HG03442 (cell line): ENCODE measurements around the gene AGXT2.
"Not testable (repeated sequence)": the region's sequence is repeated elsewhere in the genome, so short reads cannot be mapped to it uniquely, and the experiment has no call there.

Source experiments
- ATAC-seq: cut with Tn5 transposase; IDR thresholded peaks from one replicate; pipeline ENCODE4 v1.9.1; 2021; ENCODE audit warnings: mild to moderate bottlenecking, moderate library complexity; ENCODE audit not compliant: unreplicated experiment

The AGXT2 gene

GRCh38 chr5:35015063-35015462, 32.7 kb downstream of the AGXT2 start:
- no peak for ATAC-seq

GRCh38 chr5:35012796-35013195, 35.0 kb downstream of the AGXT2 start:
- no peak for ATAC-seq

- no peak for ATAC-seq
Measured at GRCh38 chr5:35012365-35012764, 35.4 kb downstream of the AGXT2 start.

- no peak for ATAC-seq
Measured at GRCh38 chr5:35010676-35011075, 37.1 kb downstream of the AGXT2 start.

GRCh38 chr5:35009657-35010056, 38.1 kb downstream of the AGXT2 start:
- no peak for ATAC-seq

GRCh38 chr5:35009019-35009418, 38.7 kb downstream of the AGXT2 start:
- no peak for ATAC-seq

GRCh38 chr5:35004771-35005170, 43.0 kb downstream of the AGXT2 start:
- no peak for ATAC-seq

- ATAC-seq, result no peak
Measured at GRCh38 chr5:35004200-35004599, 43.5 kb downstream of the AGXT2 start.

GRCh38 chr5:35003018-35003957, 44.5 kb downstream of the AGXT2 start:
- ATAC-seq, result peak; percentile 75

GRCh38 chr5:35002459-35002858, 45.3 kb downstream of the AGXT2 start:
- ATAC-seq, result no peak

- ATAC-seq, result no peak
Measured at GRCh38 chr5:35001842-35002241, 45.9 kb downstream of the AGXT2 start.

- no peak for ATAC-seq
Measured at GRCh38 chr5:34998058-34998789, 49.5 kb downstream of the AGXT2 start.

- ATAC-seq, result no peak
Measured at GRCh38 chr5:34996261-34996660, 51.5 kb downstream of the AGXT2 start.

- ATAC-seq, result no peak
Measured at GRCh38 chr5:34993951-34994350, 53.8 kb downstream of the AGXT2 start.

GRCh38 chr5:34991486-34992238, 56.1 kb downstream of the AGXT2 start:
- ATAC-seq, result no peak

GRCh38 chr5:34986965-34987364, 60.8 kb downstream of the AGXT2 start:
- ATAC-seq, result no peak

GRCh38 chr5:34982823-34983222, 64.9 kb downstream of the AGXT2 start:
- ATAC-seq, result no peak

- no peak for ATAC-seq
Measured at GRCh38 chr5:34978681-34979080, 69.1 kb downstream of the AGXT2 start.

- peak; percentile 77 for ATAC-seq
Measured at GRCh38 chr5:34977934-34978613, 69.7 kb downstream of the AGXT2 start.

GRCh38 chr5:34976347-34976746, 71.4 kb downstream of the AGXT2 start:
- ATAC-seq, result no peak

GRCh38 chr5:34971655-34972054, 76.1 kb downstream of the AGXT2 start:
- ATAC-seq, result not testable (repeated sequence)
